Lung microvascular endothelial cell (primary cell): ENCODE data around the gene MGST1. TPM values are rescaled to one million over a fixed set of nuclear protein-coding genes. Genes with fewer than 3 reads are reported as not detected.

Experiments
- total RNA-seq: library from RNA; depleted of rRNA; stranded (reverse); fragments of >200 nt; gene quantifications from 2 replicates; pipeline ENCODE4 v1.2.1, GENCODE V29; 2014

Gene MGST1
- total RNA-seq, 1 donor from 2014 or later, result 10.5 TPM

Other genes starting within 250 kb of the MGST1 start
- gene SLC15A5, start 70.0 kb upstream of the MGST1 start, total RNA-seq, result not detected in 2 replicates